DMS114 treated with DMSO at 0.1 percent for 48 hours (cell line): ENCODE measurements around the gene GPR146.

Experiments
- DNase-seq: peaks from one replicate; lab custom pipeline; 2025; ENCODE audit not compliant: unreplicated experiment; lab: John Stamatoyannopoulos, UW

The GPR146 gene

GRCh38 chr7:1103789-1104515, 59.6 kb downstream of the GPR146 start:
- no peak for DNase-seq

DNA sequence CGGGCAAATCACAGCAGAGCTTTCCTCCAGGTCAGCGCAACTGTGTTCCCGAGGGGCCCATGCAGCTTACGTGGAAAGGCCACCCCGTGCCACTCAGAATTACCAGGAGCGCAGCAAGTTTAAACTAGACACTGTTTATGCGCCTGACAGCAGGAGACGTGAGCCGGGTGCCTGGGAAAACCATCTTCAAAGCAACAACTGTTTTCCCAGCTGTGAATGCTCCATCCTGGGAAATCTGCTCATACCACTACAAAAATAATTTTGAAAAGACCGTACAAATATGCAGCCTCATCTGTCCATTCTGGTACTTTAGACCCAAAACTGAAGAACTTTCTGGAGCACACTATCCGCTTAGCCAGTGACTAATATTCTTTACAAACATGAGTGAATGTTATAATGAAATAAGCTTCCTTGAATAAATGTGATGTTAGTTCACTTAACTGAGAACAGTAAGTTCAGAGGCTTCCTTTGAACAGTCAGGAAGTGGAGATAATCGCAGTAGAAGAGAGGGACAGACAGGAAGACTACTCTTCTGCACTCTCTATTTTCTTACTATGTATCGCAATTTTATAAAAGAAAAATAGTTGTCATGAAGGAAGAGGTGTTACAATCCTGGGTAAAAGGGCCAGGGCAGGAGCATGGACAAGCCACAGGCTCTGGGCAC, 60.3 kb downstream of the GPR146 start:
- no peak for DNase-seq

DNA sequence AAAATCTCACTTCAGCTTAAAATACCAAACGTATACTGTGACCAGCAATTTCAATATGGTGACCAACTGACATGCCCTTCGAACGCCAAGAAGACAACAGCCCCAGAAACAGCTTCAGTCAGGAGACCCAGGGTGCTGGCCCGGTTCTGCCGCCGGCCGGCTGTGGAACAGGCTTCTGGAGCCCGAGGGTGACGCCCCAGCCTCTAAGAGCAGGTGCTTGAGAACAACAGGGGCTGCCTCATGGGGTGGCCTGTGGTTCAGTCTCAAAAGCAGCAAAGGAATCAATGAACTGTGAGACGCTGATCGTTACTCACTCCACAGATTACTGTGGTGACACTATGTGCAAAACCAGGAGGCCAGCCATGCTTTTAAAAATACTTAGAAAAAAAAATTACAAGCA, 60.8 kb downstream of the GPR146 start:
- no peak for DNase-seq

- DNase-seq: no peak
These were observed 61.9 kb downstream of the GPR146 start for GRCh38 chr7:1106063-1106792.

DNA sequence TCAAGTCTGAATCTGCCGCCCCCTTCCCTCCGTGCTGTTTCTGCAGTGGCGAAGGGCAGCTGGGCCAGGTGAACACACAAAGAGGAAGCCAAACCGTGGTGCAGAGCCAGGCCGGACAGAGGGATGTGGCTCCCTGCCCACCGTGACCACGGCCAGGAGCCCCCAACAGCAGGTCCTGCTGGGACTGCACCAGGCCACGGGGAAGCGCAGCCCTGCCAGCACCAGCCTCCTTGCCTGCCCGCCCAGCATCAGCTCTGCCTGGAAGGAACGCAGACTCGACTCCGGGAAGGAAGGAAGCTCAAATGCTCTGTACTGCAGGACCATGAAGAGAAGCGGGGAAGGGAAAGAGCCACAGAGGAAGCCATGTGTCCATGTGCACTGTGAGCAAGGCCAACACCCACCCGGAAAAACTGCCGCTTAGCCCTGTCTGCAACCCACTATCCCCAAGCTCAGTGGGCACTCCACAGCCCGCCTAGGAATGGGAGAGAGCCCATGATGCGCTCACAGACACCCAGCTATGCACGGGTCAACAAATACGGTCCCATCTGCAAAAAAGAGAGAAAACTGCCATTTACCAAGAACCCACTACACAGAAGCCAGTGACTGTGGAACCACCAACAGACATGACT, 62.6 kb downstream of the GPR146 start:
- DNase-seq: no peak

DNA sequence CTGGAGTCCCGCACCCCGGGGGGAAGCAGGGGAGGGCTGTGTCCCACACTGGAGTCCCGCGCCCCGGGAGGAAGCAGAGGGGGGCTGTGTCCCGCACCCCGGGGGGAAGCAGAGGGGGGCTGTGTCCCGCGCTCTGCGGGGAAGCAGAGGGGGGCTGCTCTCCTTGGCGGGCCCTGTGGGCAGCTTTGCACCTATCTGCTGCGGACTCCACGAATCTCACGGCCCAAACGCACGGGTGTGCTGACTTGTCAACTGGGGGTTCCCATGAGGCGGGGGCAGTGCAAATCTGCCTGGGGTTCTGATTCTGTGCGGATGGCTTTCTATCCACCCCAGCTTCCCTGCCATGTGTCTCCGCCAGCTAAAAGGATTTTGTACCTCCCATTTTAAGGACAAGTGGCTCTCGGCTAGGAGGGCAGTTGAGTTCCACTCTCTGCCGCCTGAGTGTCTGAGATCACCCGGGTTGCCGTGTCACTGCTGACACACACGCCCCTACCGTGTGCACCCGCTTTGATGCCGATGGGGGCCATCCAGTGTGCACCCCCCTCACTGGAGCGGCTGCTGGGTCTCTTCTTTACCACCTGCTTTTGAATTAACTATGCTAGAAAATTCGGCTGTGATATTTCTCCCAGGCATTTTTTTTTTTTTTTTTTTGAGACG, 64.0 kb downstream of the GPR146 start:
- no peak for DNase-seq
